NOMO-1 treated with dmso at 0.1 percent for 144 hours (cell line): ENCODE results near the gene RSKR.
"Not testable (repeated sequence)": the region's sequence is repeated elsewhere in the genome, so short reads cannot be mapped to it uniquely, and the experiment has no call there.

Experiments used
- DNase-seq: peaks from one replicate; lab custom pipeline; 2025; ENCODE audit not compliant: unreplicated experiment; lab: John Stamatoyannopoulos, UW

Gene RSKR

GRCh38 chr17:28579526-28579925 is 34.5 kb downstream of the RSKR start:
- DNase-seq = no peak

GRCh38 chr17:28578246-28579195 is 35.5 kb downstream of the RSKR start:
- DNase-seq = no peak

GRCh38 chr17:28577466-28577824 is 36.5 kb downstream of the RSKR start:
- DNase-seq = no peak

- peak; percentile 89 for DNase-seq
Measured at GRCh38 chr17:28576758-28577465, 37.1 kb downstream of the RSKR start, which contains the start of gene ALDOC. Gene ALDOC (minus strand): TSS chr17:28576895. CDS start chr17:28575532, 1,363 bp downstream.

- DNase-seq = not testable (repeated sequence)
Measured at GRCh38 chr17:28576016-28576415, 38.0 kb downstream of the RSKR start.

GRCh38 chr17:28575126-28575795 is 38.7 kb downstream of the RSKR start:
- no peak for DNase-seq

GRCh38 chr17:28574526-28574925 is 39.5 kb downstream of the RSKR start:
- no peak for DNase-seq

GRCh38 chr17:28573966-28574480 is 40.0 kb downstream of the RSKR start:
- no peak for DNase-seq

GRCh38 chr17:28573521-28573920 is 40.5 kb downstream of the RSKR start:
- no peak for DNase-seq

- DNase-seq = no peak
Measured at GRCh38 chr17:28573040-28573380, 41.0 kb downstream of the RSKR start.

GRCh38 chr17:28572259-28573039 is 41.5 kb downstream of the RSKR start:
- no peak for DNase-seq

- DNase-seq = peak; percentile 96
Measured at GRCh38 chr17:28571361-28572122, 42.4 kb downstream of the RSKR start, which contains the start of gene PIGS. Gene PIGS (minus strand): TSS chr17:28571524. CDS start chr17:28571496, 28 bp downstream.

- no peak for DNase-seq
Measured at GRCh38 chr17:28570716-28571360, 43.1 kb downstream of the RSKR start.

- no peak for DNase-seq
Measured at GRCh38 chr17:28569446-28569845, 44.5 kb downstream of the RSKR start.

GRCh38 chr17:28567604-28568003 is 46.4 kb downstream of the RSKR start:
- peak; percentile 57 for DNase-seq

- DNase-seq = no peak
Measured at GRCh38 chr17:28563475-28563874, 50.5 kb downstream of the RSKR start.
